Liver (tissue), 9 donors: ENCODE measurements around the gene GSAP. TPM values are rescaled to one million over a fixed set of nuclear protein-coding genes. Genes with fewer than 3 reads are reported as not detected.

Source experiments
- DNase-seq: peaks from one replicate; pipeline ENCODE4 v3.0.0-alpha.2; 2017; ENCODE audit warnings: low spot score
- H3K27ac ChIP-seq, 2 donors: one replicate each; pipeline ENCODE4 v1.7.0; 2013; ENCODE audit warnings: inconsistent platforms in 2 of 2, low read length in 2 of 2, control low read depth in 1 of 2, low read depth in 1 of 2, mild to moderate bottlenecking in 1 of 2
- H3K27me3 ChIP-seq, 4 donors: one replicate each; pipeline versions ENCODE4 v1.6.1 to v1.7.0; 2013; ENCODE audit warnings: low read length in 3 of 4, inconsistent platforms in 1 of 4, mild to moderate bottlenecking in 1 of 4, moderate library complexity in 1 of 4; ENCODE audit not compliant: control insufficient read depth in 4 of 4, insufficient read depth in 4 of 4
- H3K36me3 ChIP-seq, 4 donors: one replicate each; pipeline versions ENCODE4 v1.6.1 to v1.7.0; 2013; ENCODE audit warnings: low read length in 3 of 4, mild to moderate bottlenecking in 3 of 4, low read depth in 1 of 4, moderate library complexity in 1 of 4; ENCODE audit not compliant: control insufficient read depth in 4 of 4, insufficient read depth in 3 of 4
- H3K4me1 ChIP-seq, 4 donors: one replicate each; pipeline versions ENCODE4 v1.6.1 to v1.7.0; 2013; ENCODE audit warnings: low read length in 3 of 4, mild to moderate bottlenecking in 3 of 4, moderate library complexity in 1 of 4; ENCODE audit not compliant: control insufficient read depth in 4 of 4, insufficient read depth in 4 of 4
- H3K4me3 ChIP-seq, 3 donors: one replicate each; pipeline versions ENCODE4 v1.6.1 to v1.7.0; 2013; ENCODE audit warnings: low read length in 3 of 3, control low read depth in 1 of 3, low read depth in 1 of 3, mild to moderate bottlenecking in 1 of 3
- H3K9ac ChIP-seq, 2 donors: one replicate each; pipeline ENCODE4 v1.7.0; 2013; ENCODE audit warnings: low read length in 2 of 2, mild to moderate bottlenecking in 2 of 2, moderate library complexity in 2 of 2, control low read depth in 1 of 2, low read depth in 1 of 2
- H3K9me3 ChIP-seq, 4 donors: one replicate each; pipeline versions ENCODE4 v1.6.1 to v1.7.0; 2013; ENCODE audit warnings: low read length in 3 of 4; ENCODE audit not compliant: control insufficient read depth in 4 of 4
- EGR1 ChIP-seq, 2 donors: IDR thresholded peaks; 2 replicates each; pipeline ENCODE4 v1.6.1; 2016 to 2018; ENCODE audit warnings: antibody characterized with exemption in 2 of 2, low read depth in 2 of 2
- FOXA1 ChIP-seq: IDR thresholded peaks from 2 replicates; pipeline ENCODE4 v1.6.1; 2016; ENCODE audit warnings: antibody characterized with exemption
- FOXA2 ChIP-seq: IDR thresholded peaks from 2 replicates; pipeline ENCODE4 v1.6.1; 2016; ENCODE audit warnings: antibody characterized with exemption
- GABPA ChIP-seq, 2 donors: IDR thresholded peaks in 1 of 2; conservative IDR thresholded peaks in 1 of 2; 2 replicates each; pipeline ENCODE4 v1.6.1; 2016; ENCODE audit warnings: antibody characterized with exemption in 2 of 2, mild to moderate bottlenecking in 1 of 2, moderate library complexity in 1 of 2
- HNF4A ChIP-seq, 2 donors: conservative IDR thresholded peaks; 2 replicates each; pipeline ENCODE4 v1.6.1; 2016; ENCODE audit warnings: antibody characterized with exemption in 2 of 2, mild to moderate bottlenecking in 2 of 2
- HNF4G ChIP-seq: IDR thresholded peaks from 2 replicates; pipeline ENCODE4 v1.6.1; 2016; ENCODE audit warnings: antibody characterized with exemption
- JUND ChIP-seq, 2 donors: IDR thresholded peaks; 2 replicates each; pipeline ENCODE4 v1.6.1; 2016; ENCODE audit warnings: antibody characterized with exemption in 2 of 2
- NR2F2 ChIP-seq: IDR thresholded peaks from 2 replicates; pipeline ENCODE4 v1.6.1; 2016; ENCODE audit warnings: antibody characterized with exemption
- RAD21 ChIP-seq, 2 donors: IDR thresholded peaks; 2 replicates each; pipeline ENCODE4 v1.6.1; 2016; ENCODE audit warnings: antibody characterized with exemption in 2 of 2, mild to moderate bottlenecking in 2 of 2
- RXRA ChIP-seq, 2 donors: IDR thresholded peaks; 2 replicates each; pipeline ENCODE4 v1.6.1; 2017 to 2018; ENCODE audit warnings: antibody characterized with exemption in 2 of 2, mild to moderate bottlenecking in 1 of 2
- SP1 ChIP-seq: IDR thresholded peaks from 2 replicates; pipeline ENCODE4 v1.6.1; 2018; ENCODE audit warnings: antibody characterized with exemption, mild to moderate bottlenecking
- TAF1 ChIP-seq: conservative IDR thresholded peaks from 2 replicates; pipeline ENCODE4 v1.6.1; 2016; ENCODE audit warnings: antibody characterized with exemption, mild to moderate bottlenecking
- YY1 ChIP-seq: IDR thresholded peaks from 2 replicates; pipeline ENCODE4 v1.6.1; 2016; ENCODE audit warnings: antibody characterized with exemption, mild to moderate bottlenecking
- WGBS: extraction: QIAGEN DNeasy Blood & Tissue Kit; methylation state at CpG from one replicate; pipeline ENCODE4 v1.1.7; 2013; 5-methylcytosine and 5-hydroxymethylcytosine counted together
- polyA plus RNA-seq, 2 donors: library from polyadenylated mRNA; stranded (reverse) in 1 of 2; unstranded in 1 of 2; fragments of 200-250 nt in 1 of 2; fragments of >200 nt in 1 of 2; fragmentation: Nextera tagmentation in 1 of 2; extraction: Ambion mirVana in 1 of 2; gene quantifications; one replicate each; pipeline versions ENCODE4 v1.2.1 to v1.2.3, GENCODE V29; 2013 to 2015
- total RNA-seq, 2 donors: library from RNA; depleted of rRNA; stranded (reverse); fragments of >200 nt; gene quantifications; one replicate each; pipeline ENCODE4 v1.2.3, GENCODE V29; 2014
- TF ChIP-seq, protein P1 (sequence below): IDR thresholded peaks from 2 replicates; pipeline ENCODE4 v1.6.1; 2016; ENCODE audit warnings: antibody characterized with exemption, mild to moderate bottlenecking
- TF ChIP-seq, protein P2 (sequence below): IDR thresholded peaks from 2 replicates; pipeline ENCODE4 v1.6.1; 2016; ENCODE audit warnings: antibody characterized with exemption
- TF ChIP-seq, protein P3 (sequence below): IDR thresholded peaks from 2 replicates; pipeline ENCODE4 v1.6.1; 2016; ENCODE audit warnings: antibody characterized with exemption
- TF ChIP-seq, protein P4 (sequence below): IDR thresholded peaks from 2 replicates; pipeline ENCODE4 v1.6.1; 2016; ENCODE audit warnings: antibody characterized with exemption
- TF ChIP-seq, protein P5 (sequence below): fragments of 150-350 bp; IDR thresholded peaks from 2 replicates; pipeline ENCODE4 v1.5.1; 2017; ENCODE audit warnings: improper control_type of control experiment, low read depth, low read length; ENCODE audit not compliant: missing input control
- donor health status: healthy.
- donor health status: healthy.
- donor health status: healthy.
- donor health status: healthy.
- donor health status: healthy.

Gene GSAP
- total and polyA plus RNA-seq, 4 donors: 4.1 to 30.9 (median 17.7) TPM

DNA sequence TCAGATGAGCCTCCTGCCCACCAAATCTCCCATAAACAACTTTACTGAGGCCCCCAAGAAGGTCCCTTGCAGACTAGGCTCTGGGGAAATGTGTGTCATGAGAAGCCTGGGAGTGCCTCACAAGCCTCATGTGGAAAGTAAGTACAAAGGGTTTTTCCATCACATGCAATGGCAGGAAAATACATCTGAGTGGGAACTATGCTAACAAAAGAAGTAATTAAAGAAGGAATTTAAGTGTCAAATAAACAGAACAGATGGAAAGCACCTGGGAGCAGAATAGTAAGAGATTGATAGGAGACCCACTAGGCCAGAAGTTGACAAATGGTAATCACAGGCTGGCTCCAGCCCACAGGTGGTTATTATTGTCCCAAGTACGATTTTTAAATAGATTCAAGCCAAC is 20.5 kb downstream of the GSAP start:
- Histone ChIP-seq H3K9ac (no peak overlapping the region), H3K4me1 (no peaks in the 10 kb centered on the region), H3K9me3 (no peaks in the 10 kb centered on the region), H3K4me3 (no peak overlapping the region), H3K27me3 (no peaks in the 10 kb centered on the region), H3K36me3 (peaks cover 0 to 13% (median 3%) of the 10 kb centered on the region in 4 donors), H3K27ac (no peak overlapping the region)
- 95% methylated on average over 1 of the region's 1 CpG for WGBS
- DNase-seq: no peak
- TF ChIP-seq, protein P1, sequence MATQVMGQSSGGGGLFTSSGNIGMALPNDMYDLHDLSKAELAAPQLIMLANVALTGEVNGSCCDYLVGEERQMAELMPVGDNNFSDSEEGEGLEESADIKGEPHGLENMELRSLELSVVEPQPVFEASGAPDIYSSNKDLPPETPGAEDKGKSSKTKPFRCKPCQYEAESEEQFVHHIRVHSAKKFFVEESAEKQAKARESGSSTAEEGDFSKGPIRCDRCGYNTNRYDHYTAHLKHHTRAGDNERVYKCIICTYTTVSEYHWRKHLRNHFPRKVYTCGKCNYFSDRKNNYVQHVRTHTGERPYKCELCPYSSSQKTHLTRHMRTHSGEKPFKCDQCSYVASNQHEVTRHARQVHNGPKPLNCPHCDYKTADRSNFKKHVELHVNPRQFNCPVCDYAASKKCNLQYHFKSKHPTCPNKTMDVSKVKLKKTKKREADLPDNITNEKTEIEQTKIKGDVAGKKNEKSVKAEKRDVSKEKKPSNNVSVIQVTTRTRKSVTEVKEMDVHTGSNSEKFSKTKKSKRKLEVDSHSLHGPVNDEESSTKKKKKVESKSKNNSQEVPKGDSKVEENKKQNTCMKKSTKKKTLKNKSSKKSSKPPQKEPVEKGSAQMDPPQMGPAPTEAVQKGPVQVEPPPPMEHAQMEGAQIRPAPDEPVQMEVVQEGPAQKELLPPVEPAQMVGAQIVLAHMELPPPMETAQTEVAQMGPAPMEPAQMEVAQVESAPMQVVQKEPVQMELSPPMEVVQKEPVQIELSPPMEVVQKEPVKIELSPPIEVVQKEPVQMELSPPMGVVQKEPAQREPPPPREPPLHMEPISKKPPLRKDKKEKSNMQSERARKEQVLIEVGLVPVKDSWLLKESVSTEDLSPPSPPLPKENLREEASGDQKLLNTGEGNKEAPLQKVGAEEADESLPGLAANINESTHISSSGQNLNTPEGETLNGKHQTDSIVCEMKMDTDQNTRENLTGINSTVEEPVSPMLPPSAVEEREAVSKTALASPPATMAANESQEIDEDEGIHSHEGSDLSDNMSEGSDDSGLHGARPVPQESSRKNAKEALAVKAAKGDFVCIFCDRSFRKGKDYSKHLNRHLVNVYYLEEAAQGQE: no peak
- TF ChIP-seq JUND (IDR thresholded peaks at IDR 0.05) (no peak), TAF1 (no peak), SP1 (no peak), FOXA2 (no peak), RAD21 (IDR thresholded peaks at IDR 0.05) (no peak), HNF4G (no peak), RXRA (IDR thresholded peaks at IDR 0.05) (no peak), YY1 (no peak), HNF4A (conservative IDR thresholded peaks at IDR 0.05) (no peak), FOXA1 (no peak), NR2F2 (no peak), EGR1 (IDR thresholded peaks at IDR 0.05; ENCODE audit: low read depth in 2 of 2) (no peak), GABPA (IDR thresholded peaks at IDR 0.05 in 1 of 2, conservative IDR thresholded peaks at IDR 0.05 in 1 of 2) (no peak)
- TF ChIP-seq, protein P2, sequence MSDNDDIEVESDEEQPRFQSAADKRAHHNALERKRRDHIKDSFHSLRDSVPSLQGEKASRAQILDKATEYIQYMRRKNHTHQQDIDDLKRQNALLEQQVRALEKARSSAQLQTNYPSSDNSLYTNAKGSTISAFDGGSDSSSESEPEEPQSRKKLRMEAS: no peak
- TF ChIP-seq, protein P3, sequence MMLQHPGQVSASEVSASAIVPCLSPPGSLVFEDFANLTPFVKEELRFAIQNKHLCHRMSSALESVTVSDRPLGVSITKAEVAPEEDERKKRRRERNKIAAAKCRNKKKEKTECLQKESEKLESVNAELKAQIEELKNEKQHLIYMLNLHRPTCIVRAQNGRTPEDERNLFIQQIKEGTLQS: no peak
- TF ChIP-seq, protein P4, sequence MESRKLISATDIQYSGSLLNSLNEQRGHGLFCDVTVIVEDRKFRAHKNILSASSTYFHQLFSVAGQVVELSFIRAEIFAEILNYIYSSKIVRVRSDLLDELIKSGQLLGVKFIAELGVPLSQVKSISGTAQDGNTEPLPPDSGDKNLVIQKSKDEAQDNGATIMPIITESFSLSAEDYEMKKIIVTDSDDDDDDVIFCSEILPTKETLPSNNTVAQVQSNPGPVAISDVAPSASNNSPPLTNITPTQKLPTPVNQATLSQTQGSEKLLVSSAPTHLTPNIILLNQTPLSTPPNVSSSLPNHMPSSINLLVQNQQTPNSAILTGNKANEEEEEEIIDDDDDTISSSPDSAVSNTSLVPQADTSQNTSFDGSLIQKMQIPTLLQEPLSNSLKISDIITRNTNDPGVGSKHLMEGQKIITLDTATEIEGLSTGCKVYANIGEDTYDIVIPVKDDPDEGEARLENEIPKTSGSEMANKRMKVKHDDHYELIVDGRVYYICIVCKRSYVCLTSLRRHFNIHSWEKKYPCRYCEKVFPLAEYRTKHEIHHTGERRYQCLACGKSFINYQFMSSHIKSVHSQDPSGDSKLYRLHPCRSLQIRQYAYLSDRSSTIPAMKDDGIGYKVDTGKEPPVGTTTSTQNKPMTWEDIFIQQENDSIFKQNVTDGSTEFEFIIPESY: no peak
- TF ChIP-seq, protein P5, sequence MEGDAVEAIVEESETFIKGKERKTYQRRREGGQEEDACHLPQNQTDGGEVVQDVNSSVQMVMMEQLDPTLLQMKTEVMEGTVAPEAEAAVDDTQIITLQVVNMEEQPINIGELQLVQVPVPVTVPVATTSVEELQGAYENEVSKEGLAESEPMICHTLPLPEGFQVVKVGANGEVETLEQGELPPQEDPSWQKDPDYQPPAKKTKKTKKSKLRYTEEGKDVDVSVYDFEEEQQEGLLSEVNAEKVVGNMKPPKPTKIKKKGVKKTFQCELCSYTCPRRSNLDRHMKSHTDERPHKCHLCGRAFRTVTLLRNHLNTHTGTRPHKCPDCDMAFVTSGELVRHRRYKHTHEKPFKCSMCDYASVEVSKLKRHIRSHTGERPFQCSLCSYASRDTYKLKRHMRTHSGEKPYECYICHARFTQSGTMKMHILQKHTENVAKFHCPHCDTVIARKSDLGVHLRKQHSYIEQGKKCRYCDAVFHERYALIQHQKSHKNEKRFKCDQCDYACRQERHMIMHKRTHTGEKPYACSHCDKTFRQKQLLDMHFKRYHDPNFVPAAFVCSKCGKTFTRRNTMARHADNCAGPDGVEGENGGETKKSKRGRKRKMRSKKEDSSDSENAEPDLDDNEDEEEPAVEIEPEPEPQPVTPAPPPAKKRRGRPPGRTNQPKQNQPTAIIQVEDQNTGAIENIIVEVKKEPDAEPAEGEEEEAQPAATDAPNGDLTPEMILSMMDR: no peak
